HG03558 (cell line): ENCODE measurements around the gene WWOX.

Experiments used
- ATAC-seq: cut with Tn5 transposase; IDR thresholded peaks from one replicate; pipeline ENCODE4 v1.9.1; 2021; ENCODE audit warnings: moderate number of reproducible peaks; ENCODE audit not compliant: unreplicated experiment; ENCODE audit errors: extremely low read depth

WWOX gene

GRCh38 chr16:79171504-79171903, 1072.0 kb downstream of the WWOX start:
- no peak for ATAC-seq

GRCh38 chr16:79171931-79172705, 1072.7 kb downstream of the WWOX start:
- ATAC-seq: no peak

- no peak for ATAC-seq
Measured at GRCh38 chr16:79172976-79173500, 1073.6 kb downstream of the WWOX start.

- ATAC-seq: no peak
Measured at GRCh38 chr16:79173919-79174318, 1074.5 kb downstream of the WWOX start.

GRCh38 chr16:79175286-79176057, 1076.0 kb downstream of the WWOX start:
- no peak for ATAC-seq

- ATAC-seq: no peak
Measured at GRCh38 chr16:79177018-79177417, 1077.6 kb downstream of the WWOX start.

- ATAC-seq: no peak
Measured at GRCh38 chr16:79181419-79181818, 1082.0 kb downstream of the WWOX start.

- ATAC-seq: no peak
Measured at GRCh38 chr16:79182616-79183015, 1083.2 kb downstream of the WWOX start.

- no peak for ATAC-seq
Measured at GRCh38 chr16:79183571-79183970, 1084.1 kb downstream of the WWOX start.

GRCh38 chr16:79184464-79185030, 1085.1 kb downstream of the WWOX start:
- no peak for ATAC-seq

GRCh38 chr16:79185711-79186110, 1086.3 kb downstream of the WWOX start:
- ATAC-seq: no peak

- no peak for ATAC-seq
Measured at GRCh38 chr16:79186196-79186595, 1086.7 kb downstream of the WWOX start.

GRCh38 chr16:79188115-79188738, 1088.8 kb downstream of the WWOX start:
- no peak for ATAC-seq

GRCh38 chr16:79188739-79189122, 1089.3 kb downstream of the WWOX start:
- ATAC-seq: no peak

GRCh38 chr16:79190542-79190941, 1091.1 kb downstream of the WWOX start:
- no peak for ATAC-seq

- ATAC-seq: no peak
Measured at GRCh38 chr16:79191933-79192332, 1092.5 kb downstream of the WWOX start.

- ATAC-seq: no peak
Measured at GRCh38 chr16:79192904-79193303, 1093.5 kb downstream of the WWOX start.

GRCh38 chr16:79194291-79194690, 1094.8 kb downstream of the WWOX start:
- ATAC-seq: no peak

- ATAC-seq: no peak
Measured at GRCh38 chr16:79195938-79196337, 1096.5 kb downstream of the WWOX start.

- ATAC-seq: no peak
Measured at GRCh38 chr16:79201436-79201835, 1102.0 kb downstream of the WWOX start.

- no peak for ATAC-seq
Measured at GRCh38 chr16:79202977-79203376, 1103.5 kb downstream of the WWOX start.
